HEK293 (cell line): ENCODE data around the gene CDKL2.

ENCODE experiments used
- IKZF3 ChIP-seq: fragments of 450-650 bp; IDR thresholded peaks from 2 replicates; pipeline ENCODE4 v1.5.0; 2018; ENCODE audit warnings: missing biosample characterization, mild to moderate bottlenecking, missing genetic modification characterization, moderate library complexity
- KLF1 ChIP-seq: fragments of 450-650 bp; formaldehyde crosslinking; IDR thresholded peaks from 2 replicates; pipeline ENCODE4 v1.5.1; 2016; ENCODE audit warnings: missing biosample characterization, missing genetic modification characterization
- KLF10 ChIP-seq: fragments of 450-650 bp; IDR thresholded peaks from 2 replicates; pipeline ENCODE4 v1.5.1; 2018; ENCODE audit warnings: missing biosample characterization, mild to moderate bottlenecking, missing genetic modification characterization
- OSR2 ChIP-seq: fragments of 450-650 bp; formaldehyde crosslinking; IDR thresholded peaks from 2 replicates; pipeline ENCODE4 v1.5.1; 2016; ENCODE audit warnings: missing biosample characterization, missing genetic modification characterization
- PRDM1 ChIP-seq: fragments of 450-650 bp; formaldehyde crosslinking; IDR thresholded peaks from 2 replicates; pipeline ENCODE4; 2016; ENCODE audit warnings: missing biosample characterization, missing genetic modification characterization
- RBAK ChIP-seq: fragments of 450-650 bp; formaldehyde crosslinking; IDR thresholded peaks from 2 replicates; pipeline ENCODE4 v1.5.1; 2016; ENCODE audit warnings: missing biosample characterization, missing genetic modification characterization
- SCRT2 ChIP-seq: fragments of 450-650 bp; formaldehyde crosslinking; IDR thresholded peaks from 2 replicates; pipeline ENCODE4 v1.5.1; 2016; ENCODE audit warnings: missing biosample characterization, missing genetic modification characterization
- SETDB1 ChIP-seq: IDR thresholded peaks from one replicate; pipeline ENCODE4 v1.6.1; 2017; ENCODE audit warnings: mild to moderate bottlenecking, low read length, moderate library complexity, mixed read lengths; ENCODE audit not compliant: insufficient read length
- SP2 ChIP-seq: fragments of 450-650 bp; formaldehyde crosslinking; IDR thresholded peaks from 2 replicates; pipeline ENCODE4 v1.5.1; 2016; ENCODE audit warnings: missing biosample characterization, missing genetic modification characterization
- TRIM28 ChIP-seq: IDR thresholded peaks from 2 replicates; pipeline ENCODE4 v1.6.1; 2011; ENCODE audit warnings: low read length, control low read depth, borderline replicate concordance
- ZBTB48 ChIP-seq: fragments of 450-650 bp; formaldehyde crosslinking; IDR thresholded peaks from 2 replicates; pipeline ENCODE4 v1.5.1; 2016; ENCODE audit warnings: missing biosample characterization, missing genetic modification characterization
- ZBTB7A ChIP-seq: fragments of 450-650 bp; formaldehyde crosslinking; IDR thresholded peaks from 2 replicates; pipeline ENCODE4 v1.5.1; 2016; ENCODE audit warnings: low read depth, missing biosample characterization, missing genetic modification characterization
- ZFP37 ChIP-seq: fragments of 450-650 bp; formaldehyde crosslinking; IDR thresholded peaks from 2 replicates; pipeline ENCODE4 v1.5.1; 2016; ENCODE audit warnings: missing biosample characterization, missing genetic modification characterization
- ZNF146 ChIP-seq: fragments of 450-650 bp; formaldehyde crosslinking; IDR thresholded peaks from 2 replicates; pipeline ENCODE4 v1.5.1; 2016; ENCODE audit warnings: missing biosample characterization, missing genetic modification characterization
- ZNF155 ChIP-seq: fragments of 450-650 bp; formaldehyde crosslinking; IDR thresholded peaks from 2 replicates; pipeline ENCODE4 v1.5.1; 2016; ENCODE audit warnings: missing biosample characterization, missing genetic modification characterization
- ZNF2 ChIP-seq: fragments of 450-650 bp; formaldehyde crosslinking; IDR thresholded peaks from 2 replicates; pipeline ENCODE4 v1.5.1; 2016; ENCODE audit warnings: missing biosample characterization, missing genetic modification characterization
- ZNF335 ChIP-seq: fragments of 450-650 bp; formaldehyde crosslinking; conservative IDR thresholded peaks from 2 replicates; pipeline ENCODE4 v1.5.1; 2016; ENCODE audit warnings: missing biosample characterization, missing genetic modification characterization
- ZNF350 ChIP-seq: fragments of 450-650 bp; formaldehyde crosslinking; IDR thresholded peaks from 2 replicates; pipeline ENCODE4 v1.5.0; 2017; ENCODE audit warnings: missing biosample characterization, mild to moderate bottlenecking, missing genetic modification characterization
- ZNF391 ChIP-seq: fragments of 450-650 bp; formaldehyde crosslinking; IDR thresholded peaks from 2 replicates; pipeline ENCODE4 v1.5.1; 2016; ENCODE audit warnings: low read depth, missing biosample characterization, missing genetic modification characterization, borderline replicate concordance
- ZNF394 ChIP-seq: fragments of 450-650 bp; formaldehyde crosslinking; IDR thresholded peaks from 2 replicates; pipeline ENCODE4 v1.5.1; 2016; ENCODE audit warnings: missing biosample characterization, missing genetic modification characterization, mild to moderate bottlenecking, moderate library complexity, borderline replicate concordance
- ZNF558 ChIP-seq: fragments of 450-650 bp; formaldehyde crosslinking; IDR thresholded peaks from 2 replicates; pipeline ENCODE4 v1.5.1; 2016; ENCODE audit warnings: missing biosample characterization, missing genetic modification characterization
- ZNF585B ChIP-seq: fragments of 450-650 bp; formaldehyde crosslinking; IDR thresholded peaks from 2 replicates; pipeline ENCODE4 v1.5.1; 2016; ENCODE audit warnings: missing biosample characterization, missing genetic modification characterization
- ZNF654 ChIP-seq: fragments of 450-650 bp; formaldehyde crosslinking; IDR thresholded peaks from 2 replicates; pipeline ENCODE4 v1.5.1; 2016; ENCODE audit warnings: low read depth, missing biosample characterization, missing genetic modification characterization
- ZNF660 ChIP-seq: fragments of 450-650 bp; IDR thresholded peaks from 2 replicates; pipeline ENCODE4 v1.5.1; 2018; ENCODE audit warnings: missing biosample characterization, mild to moderate bottlenecking, missing genetic modification characterization
- ZNF768 ChIP-seq: fragments of 450-650 bp; formaldehyde crosslinking; IDR thresholded peaks from 2 replicates; pipeline ENCODE4 v1.5.1; 2018; ENCODE audit warnings: missing biosample characterization, mild to moderate bottlenecking, missing genetic modification characterization
- ZNF791 ChIP-seq: fragments of 450-650 bp; formaldehyde crosslinking; IDR thresholded peaks from 2 replicates; pipeline ENCODE4 v1.5.1; 2016; ENCODE audit warnings: missing biosample characterization, missing genetic modification characterization
- ZNF830 ChIP-seq: fragments of 450-650 bp; IDR thresholded peaks from 2 replicates; pipeline ENCODE4 v1.5.0; 2018; ENCODE audit warnings: missing biosample characterization, missing genetic modification characterization, low read depth, mild to moderate bottlenecking, moderate library complexity
- ZSCAN16 ChIP-seq: fragments of 450-650 bp; formaldehyde crosslinking; IDR thresholded peaks from 2 replicates; pipeline ENCODE4 v1.5.1; 2016; ENCODE audit warnings: missing biosample characterization, missing genetic modification characterization
- TF ChIP-seq, protein P1 (sequence below): fragments of 450-650 bp; formaldehyde crosslinking; IDR thresholded peaks from 2 replicates; pipeline ENCODE4 v1.5.1; 2016; ENCODE audit warnings: missing biosample characterization, missing genetic modification characterization
- TF ChIP-seq, protein P2 (sequence below): fragments of 450-650 bp; formaldehyde crosslinking; IDR thresholded peaks from 2 replicates; pipeline ENCODE4 v1.5.1; 2017; ENCODE audit warnings: missing biosample characterization, missing genetic modification characterization
- TF ChIP-seq, protein P3 (sequence below): fragments of 450-650 bp; formaldehyde crosslinking; IDR thresholded peaks from 2 replicates; pipeline ENCODE4 v1.5.1; 2016; ENCODE audit warnings: missing biosample characterization, missing genetic modification characterization, low read depth
- TF ChIP-seq, protein P4 (sequence below): fragments of 450-650 bp; formaldehyde crosslinking; IDR thresholded peaks from 2 replicates; pipeline ENCODE4 v1.5.1; 2016; ENCODE audit warnings: missing biosample characterization, missing genetic modification characterization
- TF ChIP-seq, protein P5 (sequence below): fragments of 450-650 bp; formaldehyde crosslinking; IDR thresholded peaks from 2 replicates; pipeline ENCODE4 v1.5.1; 2017; ENCODE audit warnings: missing biosample characterization, missing genetic modification characterization

The CDKL2 gene

DNA sequence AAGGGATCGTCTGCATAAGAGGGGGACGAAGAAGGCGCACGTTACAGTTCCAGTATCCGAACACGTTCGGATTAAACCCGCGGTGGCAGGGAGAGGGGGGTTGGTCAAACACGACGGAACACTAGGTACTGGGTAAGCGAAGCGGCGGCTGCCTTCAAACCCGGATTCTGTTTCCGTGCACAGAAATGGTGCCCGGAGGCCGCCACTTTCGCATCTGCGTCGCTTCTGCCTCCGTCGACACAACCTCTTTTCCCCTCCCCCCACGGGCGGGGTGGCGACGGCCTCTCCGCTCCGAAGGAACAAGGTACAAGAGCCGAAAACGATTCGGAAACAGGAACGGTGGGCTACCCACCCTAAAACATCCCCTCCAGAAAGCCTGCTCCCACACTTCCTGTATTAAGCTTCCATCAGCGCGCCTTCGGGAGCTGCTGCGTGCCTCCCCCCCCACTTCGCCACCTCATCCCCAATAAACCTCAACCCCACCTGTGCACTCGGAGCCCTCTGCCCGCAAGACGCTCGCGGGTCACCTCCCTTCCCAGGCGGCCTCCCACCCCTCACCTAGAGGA, 42.2 kb upstream of the CDKL2 start (continued):
- TF ChIP-seq, protein P1, sequence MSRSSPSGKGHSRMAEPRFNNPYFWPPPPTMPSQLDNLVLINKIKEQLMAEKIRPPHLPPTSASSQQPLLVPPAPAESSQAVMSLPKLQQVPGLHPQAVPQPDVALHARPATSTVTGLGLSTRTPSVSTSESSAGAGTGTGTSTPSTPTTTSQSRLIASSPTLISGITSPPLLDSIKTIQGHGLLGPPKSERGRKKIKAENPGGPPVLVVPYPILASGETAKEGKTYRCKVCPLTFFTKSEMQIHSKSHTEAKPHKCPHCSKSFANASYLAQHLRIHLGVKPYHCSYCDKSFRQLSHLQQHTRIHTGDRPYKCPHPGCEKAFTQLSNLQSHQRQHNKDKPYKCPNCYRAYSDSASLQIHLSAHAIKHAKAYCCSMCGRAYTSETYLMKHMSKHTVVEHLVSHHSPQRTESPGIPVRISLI, result no peak
- TF ChIP-seq, protein P2, sequence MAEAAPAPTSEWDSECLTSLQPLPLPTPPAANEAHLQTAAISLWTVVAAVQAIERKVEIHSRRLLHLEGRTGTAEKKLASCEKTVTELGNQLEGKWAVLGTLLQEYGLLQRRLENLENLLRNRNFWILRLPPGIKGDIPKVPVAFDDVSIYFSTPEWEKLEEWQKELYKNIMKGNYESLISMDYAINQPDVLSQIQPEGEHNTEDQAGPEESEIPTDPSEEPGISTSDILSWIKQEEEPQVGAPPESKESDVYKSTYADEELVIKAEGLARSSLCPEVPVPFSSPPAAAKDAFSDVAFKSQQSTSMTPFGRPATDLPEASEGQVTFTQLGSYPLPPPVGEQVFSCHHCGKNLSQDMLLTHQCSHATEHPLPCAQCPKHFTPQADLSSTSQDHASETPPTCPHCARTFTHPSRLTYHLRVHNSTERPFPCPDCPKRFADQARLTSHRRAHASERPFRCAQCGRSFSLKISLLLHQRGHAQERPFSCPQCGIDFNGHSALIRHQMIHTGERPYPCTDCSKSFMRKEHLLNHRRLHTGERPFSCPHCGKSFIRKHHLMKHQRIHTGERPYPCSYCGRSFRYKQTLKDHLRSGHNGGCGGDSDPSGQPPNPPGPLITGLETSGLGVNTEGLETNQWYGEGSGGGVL (tag by site-specific recombination), result peak; percentile 67
- TF ChIP-seq ZNF791 (tag by site-specific recombination), result no peak
- TF ChIP-seq ZNF155, result no peak
- TF ChIP-seq ZBTB48 (tag by site-specific recombination), result peak; percentile 89
- TF ChIP-seq ZNF654 (tag by site-specific recombination), result no peak
- TF ChIP-seq RBAK (tag by site-specific recombination), result no peak
- TF ChIP-seq, protein P3, sequence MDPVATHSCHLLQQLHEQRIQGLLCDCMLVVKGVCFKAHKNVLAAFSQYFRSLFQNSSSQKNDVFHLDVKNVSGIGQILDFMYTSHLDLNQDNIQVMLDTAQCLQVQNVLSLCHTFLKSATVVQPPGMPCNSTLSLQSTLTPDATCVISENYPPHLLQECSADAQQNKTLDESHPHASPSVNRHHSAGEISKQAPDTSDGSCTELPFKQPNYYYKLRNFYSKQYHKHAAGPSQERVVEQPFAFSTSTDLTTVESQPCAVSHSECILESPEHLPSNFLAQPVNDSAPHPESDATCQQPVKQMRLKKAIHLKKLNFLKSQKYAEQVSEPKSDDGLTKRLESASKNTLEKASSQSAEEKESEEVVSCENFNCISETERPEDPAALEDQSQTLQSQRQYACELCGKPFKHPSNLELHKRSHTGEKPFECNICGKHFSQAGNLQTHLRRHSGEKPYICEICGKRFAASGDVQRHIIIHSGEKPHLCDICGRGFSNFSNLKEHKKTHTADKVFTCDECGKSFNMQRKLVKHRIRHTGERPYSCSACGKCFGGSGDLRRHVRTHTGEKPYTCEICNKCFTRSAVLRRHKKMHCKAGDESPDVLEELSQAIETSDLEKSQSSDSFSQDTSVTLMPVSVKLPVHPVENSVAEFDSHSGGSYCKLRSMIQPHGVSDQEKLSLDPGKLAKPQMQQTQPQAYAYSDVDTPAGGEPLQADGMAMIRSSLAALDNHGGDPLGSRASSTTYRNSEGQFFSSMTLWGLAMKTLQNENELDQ, result no peak
- TF ChIP-seq ZFP37 (tag by site-specific recombination), result 0 out of 2 replicates have a peak, but pooled peaks have one; percentile 65
- no peak for TF ChIP-seq ZNF146 (tag by site-specific recombination)
- TF ChIP-seq KLF10 (tag by site-specific recombination), result no peak
- TF ChIP-seq, protein P4, sequence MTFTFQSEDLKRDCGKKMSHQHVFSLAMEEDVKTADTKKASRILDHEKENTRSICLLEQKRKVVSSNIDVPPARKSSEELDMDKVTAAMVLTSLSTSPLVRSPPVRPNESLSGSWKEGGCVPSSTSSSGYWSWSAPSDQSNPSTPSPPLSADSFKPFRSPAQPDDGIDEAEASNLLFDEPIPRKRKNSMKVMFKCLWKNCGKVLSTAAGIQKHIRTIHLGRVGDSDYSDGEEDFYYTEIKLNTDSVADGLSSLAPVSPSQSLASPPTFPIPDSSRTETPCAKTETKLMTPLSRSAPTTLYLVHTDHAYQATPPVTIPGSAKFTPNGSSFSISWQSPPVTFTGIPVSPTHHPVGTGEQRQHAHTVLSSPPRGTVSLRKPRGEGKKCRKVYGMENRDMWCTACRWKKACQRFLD (tag by site-specific recombination), result no peak
- 0 out of 2 replicates have a peak, but pooled peaks have one; percentile 20 for TF ChIP-seq PRDM1 (tag by site-specific recombination)
- TF ChIP-seq ZNF585B (tag by site-specific recombination), result 0 out of 2 replicates have a peak, but pooled peaks have one; percentile 4
- 0 out of 2 replicates have a peak, but pooled peaks have one; percentile 47 for TF ChIP-seq ZNF391 (tag by site-specific recombination)
- no peak for TF ChIP-seq ZNF830 (tag by site-specific recombination)
- 0 out of 2 replicates have a peak, but pooled peaks have one; percentile 5 for TF ChIP-seq OSR2 (tag by site-specific recombination)
- no peak for TF ChIP-seq ZBTB7A (tag by site-specific recombination)
- TF ChIP-seq IKZF3 (tag by site-specific recombination), result no peak
- 0 out of 2 replicates have a peak, but pooled peaks have one; percentile 51 for TF ChIP-seq ZNF2 (tag by site-specific recombination)
- TF ChIP-seq ZNF660 (tag by site-specific recombination), result 0 out of 2 replicates have a peak, but pooled peaks have one; percentile 16
- TF ChIP-seq ZSCAN16 (tag by site-specific recombination), result no peak
- TF ChIP-seq ZNF335 (tag by site-specific recombination), result peak; percentile 45
- TF ChIP-seq TRIM28, result no peak
- peak; percentile 71 for TF ChIP-seq SCRT2 (tag by site-specific recombination)
- TF ChIP-seq ZNF350 (tag by site-specific recombination), result no peak
- TF ChIP-seq ZNF768 (tag by site-specific recombination), result no peak
- peak; percentile 44 for TF ChIP-seq SP2 (tag by site-specific recombination)
- TF ChIP-seq ZNF394 (tag by site-specific recombination), result no peak
- no peak for TF ChIP-seq SETDB1
- TF ChIP-seq KLF1 (tag by site-specific recombination), result no peak; the same call in 1 of the 2 replicates
- TF ChIP-seq, protein P5, sequence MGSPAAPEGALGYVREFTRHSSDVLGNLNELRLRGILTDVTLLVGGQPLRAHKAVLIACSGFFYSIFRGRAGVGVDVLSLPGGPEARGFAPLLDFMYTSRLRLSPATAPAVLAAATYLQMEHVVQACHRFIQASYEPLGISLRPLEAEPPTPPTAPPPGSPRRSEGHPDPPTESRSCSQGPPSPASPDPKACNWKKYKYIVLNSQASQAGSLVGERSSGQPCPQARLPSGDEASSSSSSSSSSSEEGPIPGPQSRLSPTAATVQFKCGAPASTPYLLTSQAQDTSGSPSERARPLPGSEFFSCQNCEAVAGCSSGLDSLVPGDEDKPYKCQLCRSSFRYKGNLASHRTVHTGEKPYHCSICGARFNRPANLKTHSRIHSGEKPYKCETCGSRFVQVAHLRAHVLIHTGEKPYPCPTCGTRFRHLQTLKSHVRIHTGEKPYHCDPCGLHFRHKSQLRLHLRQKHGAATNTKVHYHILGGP (tag by site-specific recombination), result no peak
- TF ChIP-seq ZNF558, result no peak
